ENCODE data around the gene TBC1D32. TPM values are rescaled to one million over a fixed set of nuclear protein-coding genes. Genes with fewer than 3 reads are reported as not detected.

TBC1D32 gene
- total and polyA plus RNA-seq, 2 donors (not counting 3 experiments of a cell fraction or from before 2014, with no cell fraction given), result 2.5 to 4.0 TPM

DNA sequence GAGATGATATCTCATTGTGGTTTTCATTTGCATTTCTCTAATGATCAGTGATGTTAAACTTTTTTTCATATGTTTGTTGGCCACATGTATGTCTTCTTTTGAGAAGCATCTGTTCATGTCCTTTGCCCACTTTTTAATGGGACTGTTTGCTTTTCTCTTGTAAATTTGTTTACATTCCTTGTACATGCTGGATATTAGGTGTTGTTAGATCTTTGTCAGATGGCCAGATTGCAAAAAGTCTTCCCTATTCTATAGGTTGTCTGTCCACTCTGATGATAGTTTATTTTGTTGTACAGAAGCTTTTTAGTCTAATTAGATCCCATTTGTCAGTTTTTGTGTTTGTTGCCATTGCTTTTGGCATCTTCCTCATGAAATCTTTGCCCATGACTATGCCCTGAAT is 172.4 kb downstream of the TBC1D32 start:
- Histone ChIP-seq H3K4me2 (ENCODE audit: insufficient read depth, low read length) (no peak overlapping the region), H4K20me1 (replicated peaks; ENCODE audit: control insufficient read depth, extremely low read depth, insufficient read depth, low read length) (no peaks in the 10 kb centered on the region), H3K9ac (replicated peaks; ENCODE audit: extremely low read depth, insufficient read depth, low read length) (no peak overlapping the region), H3K36me3 (ENCODE audit: control insufficient read depth in 2 of 2, extremely low read depth in 1 of 2, insufficient read depth in 2 of 2, low read length in 2 of 2) (no peaks in the 10 kb centered on the region), H3K27ac (ENCODE audit: insufficient read depth, low read depth, low read length) (no peak overlapping the region), H3K9me3 (replicated peaks; ENCODE audit: control insufficient read depth, insufficient read depth, low read length) (no peaks in the 10 kb centered on the region), H3K27me3 (ENCODE audit: control insufficient read depth in 2 of 2, insufficient read depth in 2 of 2, low read length in 2 of 2) (no peaks in the 10 kb centered on the region), H3K9me1 (replicated peaks; ENCODE audit: control insufficient read depth, extremely low read depth, insufficient read depth, low read length) (no peaks in the 10 kb centered on the region), H3K4me1 (ENCODE audit: control insufficient read depth, extremely low read depth, insufficient read depth, low read length) (no peaks in the 10 kb centered on the region), H2AFZ (ENCODE audit: low read depth, low read length) (no peak overlapping the region), H3K4me3 (replicated peaks in 1 of 3; ENCODE audit: insufficient read depth in 1 of 3, low read depth in 1 of 3, low read length in 3 of 3) (no peak overlapping the region), H3K79me2 (ENCODE audit: control insufficient read depth, insufficient read depth, low read length) (no peaks in the 10 kb centered on the region)
- no peak for FAIRE-seq
- TF ChIP-seq FOS (IDR thresholded peaks at IDR 0.05; ENCODE audit: borderline replicate concordance, insufficient read depth, low read length) (no peak), JUN (IDR thresholded peaks at IDR 0.05; ENCODE audit: borderline replicate concordance, insufficient read depth, insufficient read length, low read depth) (no peak), GATA2 (IDR thresholded peaks at IDR 0.05; ENCODE audit: insufficient read depth, insufficient read length, low read depth, low read length) (no peak), POLR2A (IDR thresholded peaks at IDR 0.05; ENCODE audit: low read depth, low read length) (no peak)
- TF ChIP-seq, protein P1, sequence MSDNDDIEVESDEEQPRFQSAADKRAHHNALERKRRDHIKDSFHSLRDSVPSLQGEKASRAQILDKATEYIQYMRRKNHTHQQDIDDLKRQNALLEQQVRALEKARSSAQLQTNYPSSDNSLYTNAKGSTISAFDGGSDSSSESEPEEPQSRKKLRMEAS (IDR thresholded peaks at IDR 0.05; ENCODE audit: insufficient read depth, insufficient read length), result no peak
- dilution Hi-C loops (cut with MboI; ENCODE audit: extremely low pct_ligation_motif_present, low sequenced_read_pairs) (no loop called here), intact Hi-C loops (cut with micrococcal nuclease) (no loop called here)
- no TSS peak for BruUV-seq (replicated peaks)
- POLR2A ChIA-PET, result no interaction called here
- DNase-seq (ENCODE audit: low read depth, low spot score), result no peak
- CTCF ChIA-PET, result no interaction called here

DNA sequence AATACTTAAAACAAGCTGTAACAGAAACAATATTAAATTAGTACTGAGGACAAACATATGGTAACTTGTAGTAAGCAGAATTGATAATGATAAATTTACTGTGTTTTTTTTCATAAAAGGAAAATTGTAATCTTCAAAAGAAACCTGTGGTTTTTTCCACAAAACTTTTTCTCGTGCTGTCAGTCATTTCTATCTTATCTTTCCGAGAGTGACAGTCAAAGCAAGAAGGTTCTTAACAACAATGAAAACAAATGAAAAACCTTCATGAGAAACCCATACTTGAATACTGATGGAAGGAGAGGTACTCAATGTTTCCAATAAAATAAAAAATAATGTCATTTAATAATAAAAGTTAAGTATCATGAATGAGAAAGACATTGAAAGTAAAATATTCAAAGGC is 174.0 kb downstream of the TBC1D32 start:
- Histone ChIP-seq H3K4me3 (replicated peaks in 1 of 3; ENCODE audit: insufficient read depth in 1 of 3, low read depth in 1 of 3, low read length in 3 of 3) (no peak overlapping the region), H3K9me3 (replicated peaks; ENCODE audit: control insufficient read depth, insufficient read depth, low read length) (no peaks in the 10 kb centered on the region), H3K4me2 (ENCODE audit: insufficient read depth, low read length) (no peak overlapping the region), H3K36me3 (ENCODE audit: control insufficient read depth in 2 of 2, extremely low read depth in 1 of 2, insufficient read depth in 2 of 2, low read length in 2 of 2) (no peaks in the 10 kb centered on the region), H3K9me1 (replicated peaks; ENCODE audit: control insufficient read depth, extremely low read depth, insufficient read depth, low read length) (no peaks in the 10 kb centered on the region), H3K9ac (replicated peaks; ENCODE audit: extremely low read depth, insufficient read depth, low read length) (no peak overlapping the region), H3K4me1 (ENCODE audit: control insufficient read depth, extremely low read depth, insufficient read depth, low read length) (no peaks in the 10 kb centered on the region), H3K27me3 (ENCODE audit: control insufficient read depth in 2 of 2, insufficient read depth in 2 of 2, low read length in 2 of 2) (no peaks in the 10 kb centered on the region), H2AFZ (ENCODE audit: low read depth, low read length) (no peak overlapping the region), H4K20me1 (replicated peaks; ENCODE audit: control insufficient read depth, extremely low read depth, insufficient read depth, low read length) (no peaks in the 10 kb centered on the region), H3K79me2 (ENCODE audit: control insufficient read depth, insufficient read depth, low read length) (no peaks in the 10 kb centered on the region), H3K27ac (ENCODE audit: insufficient read depth, low read depth, low read length) (no peak overlapping the region)
- no TSS peak for BruUV-seq (replicated peaks)
- TF ChIP-seq MYC (IDR thresholded peaks at IDR 0.05; ENCODE audit: low read depth, low read length) (no peak), GATA2 (IDR thresholded peaks at IDR 0.05; ENCODE audit: insufficient read depth, insufficient read length, low read depth, low read length) (no peak)
- TF ChIP-seq, protein P2, sequence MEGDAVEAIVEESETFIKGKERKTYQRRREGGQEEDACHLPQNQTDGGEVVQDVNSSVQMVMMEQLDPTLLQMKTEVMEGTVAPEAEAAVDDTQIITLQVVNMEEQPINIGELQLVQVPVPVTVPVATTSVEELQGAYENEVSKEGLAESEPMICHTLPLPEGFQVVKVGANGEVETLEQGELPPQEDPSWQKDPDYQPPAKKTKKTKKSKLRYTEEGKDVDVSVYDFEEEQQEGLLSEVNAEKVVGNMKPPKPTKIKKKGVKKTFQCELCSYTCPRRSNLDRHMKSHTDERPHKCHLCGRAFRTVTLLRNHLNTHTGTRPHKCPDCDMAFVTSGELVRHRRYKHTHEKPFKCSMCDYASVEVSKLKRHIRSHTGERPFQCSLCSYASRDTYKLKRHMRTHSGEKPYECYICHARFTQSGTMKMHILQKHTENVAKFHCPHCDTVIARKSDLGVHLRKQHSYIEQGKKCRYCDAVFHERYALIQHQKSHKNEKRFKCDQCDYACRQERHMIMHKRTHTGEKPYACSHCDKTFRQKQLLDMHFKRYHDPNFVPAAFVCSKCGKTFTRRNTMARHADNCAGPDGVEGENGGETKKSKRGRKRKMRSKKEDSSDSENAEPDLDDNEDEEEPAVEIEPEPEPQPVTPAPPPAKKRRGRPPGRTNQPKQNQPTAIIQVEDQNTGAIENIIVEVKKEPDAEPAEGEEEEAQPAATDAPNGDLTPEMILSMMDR (IDR thresholded peaks at IDR 0.05; ENCODE audit: extremely low read depth in 1 of 2, insufficient read depth in 1 of 2, low read depth in 1 of 2, low read length in 2 of 2), result no peak
- CTCF ChIA-PET, result interaction anchor here (1.3 kb wide), 1 partner anchor 31 kb away, joined by 3 read pairs; no protein-coding TSS in a partner anchor
- POLR2A ChIA-PET, result no interaction called here
- dilution Hi-C loops (cut with MboI; ENCODE audit: extremely low pct_ligation_motif_present, low sequenced_read_pairs), result no loop called here
- intact Hi-C loops (cut with micrococcal nuclease), result no loop called here
- no peak for DNase-seq (ENCODE audit: low read depth, low spot score)
- no peak for FAIRE-seq

All from endothelial cell of umbilical vein (primary cell).